Loucy (cell line): ENCODE measurements around the gene MAPK8IP1.

Experiments
- EZH2phosphoT487 ChIP-seq: fragments of 200-600 bp; IDR thresholded peaks from 2 replicates; pipeline ENCODE4 v1.6.1; 2018; ENCODE audit warnings: antibody characterized with exemption, mild to moderate bottlenecking, moderate library complexity, borderline replicate concordance
- TF ChIP-seq, protein P1 (sequence below): fragments of 200-600 bp; sonication (generic); conservative IDR thresholded peaks from 2 replicates; pipeline ENCODE4 v1.5.1; 2014; ENCODE audit warnings: mild to moderate bottlenecking, antibody characterized with exemption, low read length

- TF ChIP-seq, protein P1, sequence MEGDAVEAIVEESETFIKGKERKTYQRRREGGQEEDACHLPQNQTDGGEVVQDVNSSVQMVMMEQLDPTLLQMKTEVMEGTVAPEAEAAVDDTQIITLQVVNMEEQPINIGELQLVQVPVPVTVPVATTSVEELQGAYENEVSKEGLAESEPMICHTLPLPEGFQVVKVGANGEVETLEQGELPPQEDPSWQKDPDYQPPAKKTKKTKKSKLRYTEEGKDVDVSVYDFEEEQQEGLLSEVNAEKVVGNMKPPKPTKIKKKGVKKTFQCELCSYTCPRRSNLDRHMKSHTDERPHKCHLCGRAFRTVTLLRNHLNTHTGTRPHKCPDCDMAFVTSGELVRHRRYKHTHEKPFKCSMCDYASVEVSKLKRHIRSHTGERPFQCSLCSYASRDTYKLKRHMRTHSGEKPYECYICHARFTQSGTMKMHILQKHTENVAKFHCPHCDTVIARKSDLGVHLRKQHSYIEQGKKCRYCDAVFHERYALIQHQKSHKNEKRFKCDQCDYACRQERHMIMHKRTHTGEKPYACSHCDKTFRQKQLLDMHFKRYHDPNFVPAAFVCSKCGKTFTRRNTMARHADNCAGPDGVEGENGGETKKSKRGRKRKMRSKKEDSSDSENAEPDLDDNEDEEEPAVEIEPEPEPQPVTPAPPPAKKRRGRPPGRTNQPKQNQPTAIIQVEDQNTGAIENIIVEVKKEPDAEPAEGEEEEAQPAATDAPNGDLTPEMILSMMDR: no peak
- no peak for TF ChIP-seq EZH2phosphoT487
Observed at GRCh38 chr11:45945397-45945999, 60.0 kb downstream of the MAPK8IP1 start.
